GM18526 (cell line): ENCODE measurements around the gene FOSB.

Experiments used
- POLR2A ChIP-seq: IDR thresholded peaks from 3 replicates; pipeline ENCODE4 v1.6.1; 2011; ENCODE audit not compliant: insufficient read length; ENCODE audit errors: extremely low read depth

FOSB gene

GRCh38 chr19:45440873-45441654 is 26.7 kb upstream of the FOSB start:
- no peak for TF ChIP-seq POLR2A

- TF ChIP-seq POLR2A = no peak
Measured at GRCh38 chr19:45442408-45442777, 25.4 kb upstream of the FOSB start.

DNA sequence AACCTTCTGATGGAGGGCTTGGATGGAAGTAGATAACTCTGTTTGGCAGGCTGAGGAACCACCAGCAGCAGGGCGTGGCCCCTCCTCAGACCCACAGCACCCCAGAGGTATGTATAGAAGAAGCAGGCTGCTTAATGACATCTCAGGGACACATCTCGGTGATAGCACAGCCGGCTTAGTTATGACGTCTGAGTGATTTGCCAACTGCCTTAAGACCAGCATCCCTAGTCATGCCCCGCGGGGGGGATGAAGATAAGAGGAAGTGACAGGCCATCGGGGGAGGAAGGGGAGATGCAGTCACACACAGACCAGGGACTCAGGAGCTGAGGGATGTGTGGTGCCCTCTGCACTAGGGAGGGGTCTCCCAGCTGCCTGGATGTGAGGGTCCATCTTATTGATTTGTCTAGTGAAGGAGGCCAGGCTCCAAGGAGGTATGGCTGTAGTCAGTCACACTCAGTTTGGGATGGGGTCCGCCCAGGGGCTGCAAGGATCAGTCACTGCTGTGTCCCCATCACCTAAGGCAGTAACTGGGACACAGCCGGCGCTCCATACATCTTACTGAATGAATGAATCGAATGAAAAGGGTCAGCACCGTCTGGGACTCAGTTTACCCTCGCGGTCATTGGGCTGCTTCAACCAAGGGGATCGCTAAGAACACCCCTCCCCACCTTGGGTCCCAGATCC is 24.9 kb upstream of the FOSB start:
- no peak for TF ChIP-seq POLR2A

GRCh38 chr19:45443462-45444317 is 24.1 kb upstream of the FOSB start:
- TF ChIP-seq POLR2A = no peak

GRCh38 chr19:45444318-45445041 is 23.3 kb upstream of the FOSB start:
- no peak for TF ChIP-seq POLR2A

GRCh38 chr19:45445139-45445538 is 22.7 kb upstream of the FOSB start:
- TF ChIP-seq POLR2A = no peak

DNA sequence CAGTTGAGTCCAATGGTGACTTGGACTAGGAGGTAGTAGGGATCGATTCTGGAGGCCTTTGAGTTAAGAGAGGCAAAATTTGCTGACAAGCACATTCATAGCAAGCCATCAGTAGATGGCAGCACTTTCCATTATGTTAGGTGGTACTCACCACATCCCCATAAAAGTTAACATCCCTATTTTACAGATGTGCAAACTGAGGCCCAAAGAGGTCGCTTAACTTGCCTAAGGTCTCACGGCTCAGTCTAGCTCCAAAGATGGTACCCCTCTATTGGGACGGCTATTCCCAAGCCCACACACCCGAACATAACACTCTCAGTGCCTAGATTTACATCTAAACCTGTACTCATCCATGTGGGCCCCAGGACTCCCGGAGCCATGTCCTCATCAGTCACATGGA is 21.5 kb upstream of the FOSB start:
- TF ChIP-seq POLR2A = no peak

DNA sequence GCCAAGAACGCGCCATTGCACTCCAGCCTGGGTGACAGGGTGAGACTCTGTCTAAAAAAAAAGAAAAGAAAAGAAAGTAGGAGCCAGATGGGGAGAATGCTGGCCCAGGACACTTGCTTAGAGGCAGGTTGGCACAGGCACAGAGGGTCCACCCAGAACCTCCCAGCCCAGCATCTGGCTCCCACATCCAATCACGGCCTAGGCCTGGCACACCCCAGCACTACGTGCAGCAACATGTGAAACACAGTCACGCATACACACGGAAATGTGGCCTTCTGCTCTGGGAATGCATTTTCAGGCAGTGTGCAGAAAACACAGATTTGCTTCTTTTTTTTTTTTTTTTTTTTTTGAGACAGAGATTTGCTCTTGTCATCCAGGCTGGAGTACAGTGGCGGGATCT is 20.9 kb upstream of the FOSB start:
- no peak for TF ChIP-seq POLR2A

DNA sequence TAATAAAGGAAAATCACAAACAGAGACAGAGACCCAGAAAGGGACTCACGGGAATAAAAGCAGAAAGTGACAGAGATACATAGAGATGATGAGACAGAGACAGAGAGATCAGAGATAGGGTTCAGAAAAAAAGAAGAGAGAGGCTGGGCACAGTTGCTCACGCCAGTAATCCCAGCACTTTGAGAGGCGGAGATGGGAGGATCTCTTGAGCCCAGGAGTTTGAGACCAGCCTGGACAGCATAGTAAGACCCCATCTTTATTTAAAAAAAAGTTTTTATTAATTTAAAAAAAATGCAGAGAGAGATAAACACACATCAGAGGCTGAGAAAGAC is 19.4 kb upstream of the FOSB start:
- TF ChIP-seq POLR2A = no peak

- TF ChIP-seq POLR2A = no peak
Measured at GRCh38 chr19:45448887-45449299, 18.9 kb upstream of the FOSB start.

DNA sequence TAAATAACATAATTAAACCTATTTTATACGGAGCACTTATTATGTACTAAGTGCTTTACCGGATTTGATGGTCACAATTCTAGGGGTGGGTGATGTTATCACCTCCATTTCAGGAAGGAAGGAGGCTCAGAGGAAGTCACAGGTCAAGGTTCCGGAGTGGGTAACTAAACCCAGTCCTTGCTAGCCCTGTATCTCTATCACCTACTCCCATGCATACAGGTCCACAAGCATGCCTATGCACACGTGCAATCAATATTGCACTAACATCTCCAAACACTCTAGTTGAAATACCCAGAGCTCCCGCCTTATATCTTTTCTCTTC is 17.8 kb upstream of the FOSB start:
- TF ChIP-seq POLR2A = no peak

DNA sequence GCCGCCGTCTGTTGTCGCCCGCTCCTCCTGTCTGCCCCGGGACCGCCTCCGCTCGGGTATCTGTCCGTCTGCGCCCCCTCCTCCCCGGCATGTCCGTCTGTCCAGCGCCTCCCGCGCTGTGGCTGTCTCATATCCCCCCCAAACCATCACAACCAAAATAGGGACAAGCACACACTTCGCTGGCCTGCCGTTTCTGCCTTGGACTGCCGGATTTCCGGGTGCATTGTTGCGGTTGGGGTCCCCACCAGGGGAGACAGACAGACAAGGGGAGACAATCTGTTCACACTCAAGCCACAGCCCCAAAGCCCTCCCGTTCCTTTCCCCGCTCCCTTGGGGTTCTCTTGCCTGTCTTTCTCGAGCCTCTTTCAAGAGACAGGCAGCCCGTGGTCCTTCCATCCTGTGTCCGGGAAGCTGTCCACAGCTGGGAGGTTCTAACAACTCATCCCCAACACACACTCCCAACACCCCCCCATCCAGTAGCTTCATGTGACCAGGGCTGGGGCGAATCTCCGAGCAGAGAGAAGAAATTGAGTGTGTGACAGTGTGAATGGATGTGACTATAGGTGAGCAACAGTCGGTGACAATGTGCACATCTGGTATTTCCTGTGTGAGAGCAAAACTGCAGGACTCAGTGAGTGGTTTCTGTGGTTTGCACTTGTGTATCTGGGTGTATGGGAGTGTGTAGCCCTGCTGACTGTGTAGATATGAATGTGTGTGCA is 16.5 kb upstream of the FOSB start:
- TF ChIP-seq POLR2A = no peak

GRCh38 chr19:45451850-45452387 is 15.9 kb upstream of the FOSB start:
- TF ChIP-seq POLR2A = no peak

DNA sequence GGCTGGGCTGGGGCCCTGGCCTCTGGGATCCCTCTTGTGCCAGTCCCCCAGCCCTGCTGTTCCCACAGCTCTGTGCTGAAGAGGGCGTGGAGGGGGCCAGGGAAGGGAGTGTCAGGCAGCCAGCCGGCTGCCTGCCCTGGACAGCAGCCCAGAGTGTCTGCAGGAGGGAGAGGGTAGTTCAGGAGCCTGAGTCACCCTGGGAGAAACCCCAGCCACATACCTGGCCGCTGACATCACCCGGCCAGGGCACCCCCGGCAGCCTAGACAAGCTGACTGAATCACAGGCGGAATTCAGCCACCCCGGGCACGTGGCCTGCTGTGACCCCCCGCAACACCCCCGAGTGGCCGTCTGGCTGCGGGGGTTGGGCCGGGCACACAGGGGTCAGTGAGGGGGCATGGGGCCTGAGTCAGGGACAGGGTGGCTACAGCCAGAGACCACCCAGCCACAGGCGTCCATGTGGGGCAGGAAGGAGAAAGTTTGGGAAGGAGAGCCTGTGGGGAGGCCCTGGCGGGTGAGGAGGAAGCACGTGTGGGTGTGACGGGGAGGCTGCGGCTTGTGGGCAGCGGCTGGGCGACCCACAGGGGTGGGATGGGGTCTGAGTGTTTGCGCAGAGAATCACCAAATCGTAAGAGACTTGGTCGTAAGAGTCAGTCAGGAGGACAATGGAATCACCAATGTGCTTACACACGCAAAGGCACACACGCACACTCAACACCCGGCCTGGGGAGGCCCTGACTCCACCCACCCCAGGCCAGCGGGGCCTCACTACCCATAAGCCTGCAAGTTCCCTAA is 11.9 kb upstream of the FOSB start:
- TF ChIP-seq POLR2A = no peak
